Tibial nerve (tissue), 4 donors: ENCODE measurements around the gene A2M. TPM values are rescaled to one million over a fixed set of nuclear protein-coding genes. Genes with fewer than 3 reads are reported as not detected.

ENCODE experiments used
- DNase-seq, 2 donors: peaks; one replicate each; pipeline ENCODE4 v3.0.0-alpha.2; 2019; ENCODE audit warnings: low spot score in 2 of 2
- H3K27ac ChIP-seq, 4 donors: fragments of 200-600 bp; sonication (generic) in 3 of 4; one replicate each; pipeline ENCODE4 v1.5.1; 2017 to 2019; ENCODE audit warnings: mild to moderate bottlenecking in 1 of 4
- H3K27me3 ChIP-seq, 2 donors: fragments of 200-600 bp; sonication (generic) in 1 of 2; one replicate each; pipeline versions ENCODE4 v1.5.1 to v1.6.0; 2017 to 2019
- H3K36me3 ChIP-seq, 3 donors: fragments of 200-600 bp; sonication (generic); one replicate each; pipeline ENCODE4 v1.5.1; 2018 to 2019
- H3K4me1 ChIP-seq, 4 donors: fragments of 200-600 bp; sonication (generic) in 3 of 4; one replicate each; pipeline ENCODE4 v1.5.1; 2017 to 2019
- H3K4me3 ChIP-seq, 4 donors: fragments of 200-600 bp; sonication (generic) in 3 of 4; one replicate each; pipeline ENCODE4 v1.5.1; 2017 to 2019; ENCODE audit warnings: mild to moderate bottlenecking in 1 of 4, moderate library complexity in 1 of 4
- H3K9me3 ChIP-seq, 4 donors: fragments of 200-600 bp; sonication (generic) in 3 of 4; one replicate each; pipeline ENCODE4 v1.5.1; 2017 to 2019
- CTCF ChIP-seq, 5 experiments: fragments of 200-600 bp in 3 of 5; fragments of 450-650 bp in 2 of 5; sonication (generic) in 3 of 5; IDR thresholded peaks; one replicate each; pipeline ENCODE4 v1.5.1; 2016 to 2019; ENCODE audit warnings: antibody characterized with exemption in 5 of 5, mild to moderate bottlenecking in 3 of 5, moderate library complexity in 2 of 5
- EP300 ChIP-seq, 2 donors: sonication (generic); formaldehyde crosslinking; IDR thresholded peaks; one replicate each; pipeline ENCODE4 v1.6.1; 2017; ENCODE audit warnings: antibody characterized with exemption in 2 of 2, mild to moderate bottlenecking in 1 of 2
- POLR2A ChIP-seq, 2 donors: fragments of 450-650 bp; IDR thresholded peaks; one replicate each; pipeline ENCODE4 v1.6.1; 2017; ENCODE audit warnings: antibody characterized with exemption in 2 of 2, mild to moderate bottlenecking in 2 of 2, moderate library complexity in 2 of 2
- WGBS, 2 donors: methylation state at CpG; one replicate each; pipeline ENCODE4 v1.1.5; 2018; 5-methylcytosine and 5-hydroxymethylcytosine counted together
- total RNA-seq, 4 donors: library from RNA; depleted of rRNA; stranded (reverse); fragments of >200 nt; gene quantifications; one replicate each; pipeline ENCODE4 v1.1.0, GENCODE V29; 2016

Gene A2M
- total RNA-seq, 4 donors from 2014 or later = 183 to 396 (median 303) TPM

GRCh38 chr12:9041321-9041720, 74.4 kb downstream of the A2M start:
- Histone ChIP-seq H3K27ac (no peak overlapping the region), H3K4me3 (no peak overlapping the region), H3K36me3 (no peaks in the 10 kb centered on the region), H3K27me3 (no peaks in the 10 kb centered on the region), H3K9me3 (no peaks in the 10 kb centered on the region), H3K4me1 (no peaks in the 10 kb centered on the region)
- no peak for TF ChIP-seq POLR2A (IDR thresholded peaks at IDR 0.05)
- TF ChIP-seq CTCF (IDR thresholded peaks at IDR 0.05) = no peak
- TF ChIP-seq EP300 (IDR thresholded peaks at IDR 0.05) = no peak
- whole genome bisulfite sequencing, 2 donors = 72 to 81% methylated on average over 1 of the region's 1 CpG
- DNase-seq = no peak

- 80 to 87% methylated on average over 5 of the region's 5 CpGs for WGBS, 2 donors
- TF ChIP-seq EP300 (IDR thresholded peaks at IDR 0.05) (no peak), POLR2A (IDR thresholded peaks at IDR 0.05) (no peak), CTCF (IDR thresholded peaks at IDR 0.05) (no peak)
Measured at GRCh38 chr12:9040484-9041186, 75.1 kb downstream of the A2M start.

GRCh38 chr12:9039397-9039977, 76.2 kb downstream of the A2M start:
- DNase-seq = peak in 1 of 2 donors; percentile 42
- no peaks in the 10 kb centered on the region for H3K27me3 ChIP-seq
- H3K4me1 ChIP-seq = no peaks in the 10 kb centered on the region
- no peak overlapping the region for H3K27ac ChIP-seq
- no peaks in the 10 kb centered on the region for H3K9me3 ChIP-seq
- H3K36me3 ChIP-seq = no peaks in the 10 kb centered on the region
- TF ChIP-seq POLR2A (IDR thresholded peaks at IDR 0.05) (no peak), CTCF (IDR thresholded peaks at IDR 0.05) (peak; percentile 70 to 75 (median 73))
- no peak overlapping the region for H3K4me3 ChIP-seq
- 11 to 15% methylated on average over 3 of the region's 3 CpGs for WGBS, 2 donors

More at GRCh38 chr12:9040484-9041186, 75.1 kb downstream of the A2M start:
- Histone ChIP-seq H3K27me3 (no peaks in the 10 kb centered on the region), H3K4me1 (no peaks in the 10 kb centered on the region), H3K36me3 (no peaks in the 10 kb centered on the region), H3K27ac (no peak overlapping the region), H3K4me3 (no peak overlapping the region), H3K9me3 (no peaks in the 10 kb centered on the region)
- no peak for DNase-seq

GRCh38 chr12:9037431-9037830, 78.3 kb downstream of the A2M start:
- Histone ChIP-seq H3K9me3 (no peaks in the 10 kb centered on the region), H3K36me3 (no peaks in the 10 kb centered on the region), H3K27me3 (no peaks in the 10 kb centered on the region), H3K4me3 (no peak overlapping the region), H3K4me1 (no peaks in the 10 kb centered on the region), H3K27ac (no peak overlapping the region)
- WGBS, 2 donors = 87 to 92% methylated on average over 3 of the region's 3 CpGs
- no peak for TF ChIP-seq CTCF (IDR thresholded peaks at IDR 0.05)
- TF ChIP-seq EP300 (IDR thresholded peaks at IDR 0.05) = no peak
- no peak for TF ChIP-seq POLR2A (IDR thresholded peaks at IDR 0.05)
- no peak for DNase-seq

- Histone ChIP-seq H3K27ac (no peak overlapping the region), H3K27me3 (no peaks in the 10 kb centered on the region), H3K36me3 (no peaks in the 10 kb centered on the region), H3K4me1 (no peaks in the 10 kb centered on the region), H3K9me3 (no peaks in the 10 kb centered on the region), H3K4me3 (no peak overlapping the region)
- no peak for TF ChIP-seq CTCF (IDR thresholded peaks at IDR 0.05)
- 74 to 79% methylated on average over 6 of the region's 6 CpGs for WGBS, 2 donors
- no peak for DNase-seq
Measured at GRCh38 chr12:9036227-9036626, 79.5 kb downstream of the A2M start.
